Stomach (tissue), 9 donors: ENCODE results near the gene PCDHGC3. TPM values are rescaled to one million over a fixed set of nuclear protein-coding genes. Genes with fewer than 3 reads are reported as not detected.
A peak's percentile ranks its signal among the peaks of the same experiment; 100 is the strongest.

Experiments
- DNase-seq, 2 donors: peaks; one replicate each; pipeline versions ENCODE4 v3.0.0 to v3.0.0-alpha.2; 2013 to 2019
- H3K27ac ChIP-seq, 5 donors: fragments of 200-600 bp in 4 of 5; sonication (generic) in 4 of 5; one replicate each; pipeline ENCODE4 v1.5.1; 2013 to 2019; ENCODE audit warnings: mild to moderate bottlenecking in 1 of 5, moderate library complexity in 1 of 5
- H3K27me3 ChIP-seq, 3 donors: fragments of 200-600 bp; sonication (generic); one replicate each; pipeline ENCODE4 v1.5.1; 2017 to 2019; ENCODE audit warnings: mixed run types in 1 of 3
- H3K36me3 ChIP-seq, 4 donors: fragments of 200-600 bp; sonication (generic); 1 replicate in 3 of 4; 2 replicates in 1 of 4; pipeline ENCODE4 v1.5.1; 2016 to 2019
- H3K4me1 ChIP-seq, 4 donors: fragments of 200-600 bp; sonication (generic); one replicate each; pipeline ENCODE4 v1.5.1; 2016 to 2019
- H3K4me3 ChIP-seq, 4 donors: fragments of 200-600 bp; sonication (generic) in 3 of 4; one replicate each; pipeline ENCODE4 v1.5.1; 2016 to 2019; ENCODE audit warnings: mild to moderate bottlenecking in 1 of 4
- H3K9me3 ChIP-seq, 4 donors: fragments of 200-600 bp; sonication (generic); one replicate each; pipeline ENCODE4 v1.5.1; 2016 to 2019
- CTCF ChIP-seq, 7 experiments: fragments of 450-650 bp in 4 of 7; fragments of 200-600 bp in 3 of 7; sonication (generic) in 3 of 7; IDR thresholded peaks; one replicate each; pipeline ENCODE4 v1.5.1; 2016 to 2019; ENCODE audit warnings: antibody characterized with exemption in 7 of 7, control low read depth in 2 of 7, mild to moderate bottlenecking in 1 of 7
- EP300 ChIP-seq: sonication (generic); formaldehyde crosslinking; IDR thresholded peaks from one replicate; pipeline ENCODE4 v1.6.1; 2017; ENCODE audit warnings: antibody characterized with exemption
- POLR2A ChIP-seq, 4 donors: fragments of 450-650 bp; IDR thresholded peaks; one replicate each; pipeline ENCODE4 v1.6.1; 2016; ENCODE audit warnings: antibody characterized with exemption in 4 of 4, control low read depth in 2 of 4, mild to moderate bottlenecking in 1 of 4, moderate library complexity in 1 of 4
- POLR2AphosphoS5 ChIP-seq, 3 donors: sonication (generic); formaldehyde crosslinking; IDR thresholded peaks; one replicate each; pipeline ENCODE4 v1.6.1; 2016; ENCODE audit warnings: antibody characterized with exemption in 3 of 3
- WGBS, 5 donors: extraction: QIAGEN DNeasy Blood & Tissue Kit in 3 of 5; methylation state at CpG; one replicate each; pipeline versions ENCODE4 v1.1.5 to v1.1.7; 2013 to 2018; 5-methylcytosine and 5-hydroxymethylcytosine counted together
- intact Hi-C: fragments of 100-400 bp; cut with DNase I; formaldehyde crosslinking; loops from one replicate; pipeline ENCODE4 v1.15.1; 2023; ENCODE audit warnings: low total_unique reads
- polyA plus RNA-seq, 3 donors: library from polyadenylated mRNA; stranded (reverse); fragments of 200-250 nt; gene quantifications; one replicate each; pipeline ENCODE4 v1.2.3, GENCODE V29; 2013
- total RNA-seq, 5 donors: library from RNA; depleted of rRNA; stranded (reverse); fragments of >200 nt; gene quantifications; one replicate each; pipeline versions ENCODE4 v1.1.0 to v1.2.3, GENCODE V29; 2014 to 2016
- donor health status: healthy with polysubstance abuse.
- donor health status: Bipolar disorder and iron deficiency.
- donor health status: healthy.

PCDHGC3 gene
- total and polyA plus RNA-seq, 8 donors = 7.6 to 35.8 (median 20.0) TPM

- 2% methylated on average over 36 to 58 of the region's 58 CpGs for WGBS, 5 donors
- peaks cover 0 to 41% (median 21%) of the 10 kb centered on the region in 3 donors for H3K27me3 ChIP-seq
- intact Hi-C loops = loop anchor here (10.0 kb wide), 1 partner anchor 48 kb away; no protein-coding TSS in a partner anchor
- H3K4me1 ChIP-seq = peaks cover 17 to 63% (median 52%) of the 10 kb centered on the region in 4 donors
- H3K36me3 ChIP-seq = no peaks in the 10 kb centered on the region
- TF ChIP-seq POLR2AphosphoS5 (IDR thresholded peaks at IDR 0.05) (peak in 2 of 3 donors; percentile 22 to 50), CTCF (IDR thresholded peaks at IDR 0.05) (no peak), POLR2A (IDR thresholded peaks at IDR 0.05) (peak in 1 of 4 donors; percentile 38)
- DNase-seq = peak; percentile 55 to 92
- H3K27ac ChIP-seq = peak overlapping the region; percentile 61 to 92 (median 86)
- H3K9me3 ChIP-seq = no peaks in the 10 kb centered on the region
- peak overlapping the region; percentile 58 to 70 (median 64) for H3K4me3 ChIP-seq
Measured at GRCh38 chr5:141476132-141476911, 556 bp downstream of the PCDHGC3 start.

GRCh38 chr5:141477044-141477575 lies 1.3 kb downstream of the PCDHGC3 start:
- intact Hi-C loops = loop anchor here (10.0 kb wide), 1 partner anchor 48 kb away; no protein-coding TSS in a partner anchor
- DNase-seq = no peak
- H3K27ac ChIP-seq = peak overlapping the region in 4 of 5 donors; percentile 82 to 92 (median 88)
- TF ChIP-seq POLR2A (IDR thresholded peaks at IDR 0.05) (no peak), EP300 (no peak), POLR2AphosphoS5 (IDR thresholded peaks at IDR 0.05) (no peak), CTCF (IDR thresholded peaks at IDR 0.05) (no peak)
- WGBS, 5 donors = 26 to 34% (median 28%) methylated on average over 16 to 24 of the region's 24 CpGs
- H3K4me3 ChIP-seq = peak overlapping the region; percentile 58 to 70 (median 64)
- H3K4me1 ChIP-seq = peaks cover 17 to 65% (median 53%) of the 10 kb centered on the region in 4 donors
- H3K9me3 ChIP-seq = no peaks in the 10 kb centered on the region
- H3K36me3 ChIP-seq = no peaks in the 10 kb centered on the region
- H3K27me3 ChIP-seq = peaks cover 0 to 41% (median 21%) of the 10 kb centered on the region in 3 donors

GRCh38 chr5:141477815-141478214 lies 2.0 kb downstream of the PCDHGC3 start:
- no peak for TF ChIP-seq POLR2AphosphoS5 (IDR thresholded peaks at IDR 0.05)
- Histone ChIP-seq H3K4me1 (peaks cover 17 to 65% (median 53%) of the 10 kb centered on the region in 4 donors), H3K36me3 (no peaks in the 10 kb centered on the region), H3K27ac (peak overlapping the region in 1 of 5 donors; percentile 92), H3K4me3 (peak overlapping the region; percentile 58 to 70 (median 64)), H3K9me3 (no peaks in the 10 kb centered on the region), H3K27me3 (peaks cover 0 to 45% (median 21%) of the 10 kb centered on the region in 3 donors)
- whole genome bisulfite sequencing, 5 donors = 30 to 54% (median 43%) methylated on average over 7 to 13 of the region's 13 CpGs
- intact Hi-C loops = loop anchor here (10.0 kb wide), 1 partner anchor 47 kb away; no protein-coding TSS in a partner anchor
- no peak for DNase-seq

- peak; percentile 88 to 91 for DNase-seq
- Histone ChIP-seq H3K27me3 (peaks cover 0 to 51% (median 21%) of the 10 kb centered on the region in 3 donors), H3K4me1 (peaks cover 17 to 65% (median 53%) of the 10 kb centered on the region in 4 donors), H3K27ac (no peak overlapping the region), H3K9me3 (no peaks in the 10 kb centered on the region), H3K4me3 (peak overlapping the region; percentile 58 to 70 (median 64)), H3K36me3 (no peaks in the 10 kb centered on the region)
- TF ChIP-seq CTCF (IDR thresholded peaks at IDR 0.05) (peak in 4 of 7 experiments; percentile 25 to 42 (median 32)), POLR2AphosphoS5 (IDR thresholded peaks at IDR 0.05) (peak in 1 of 3 donors; percentile 16), EP300 (no peak)
- intact Hi-C loops = loop anchor here (10.0 kb wide), 1 partner anchor 46 kb away; no protein-coding TSS in a partner anchor
- 11 to 37% (median 17%) methylated on average over 20 of the region's 20 CpGs for WGBS, 5 donors
Measured at GRCh38 chr5:141478321-141478945, 2.7 kb downstream of the PCDHGC3 start.
